Left colon (tissue), 2 donors: Measurements from ENCODE around the gene MOGAT1. TPM values are rescaled to one million over a fixed set of nuclear protein-coding genes. Genes with fewer than 3 reads are reported as not detected.
"Not testable (repeated sequence)": the region's sequence is repeated elsewhere in the genome, so short reads cannot be mapped to it uniquely, and the experiment has no call there.

Experiments used
- ATAC-seq: fragments of 200-7000 bp; cut with Tn5 transposase; one replicate; pipeline ENCODE4 v1.9.1; 2020; ENCODE audit warnings: mild to moderate bottlenecking, moderate library complexity
- DNase-seq, 2 donors: peaks; one replicate each; pipeline ENCODE4 v3.0.0-alpha.2; 2020
- intact Hi-C, 2 donors: fragments of 100-400 bp; cut with DNase I in 1 of 2; cut with micrococcal nuclease in 1 of 2; formaldehyde crosslinking; loops; one replicate each; pipeline versions ENCODE4 v1.11.2 to v1.14.0; 2022; cut with DNase I, micrococcal nuclease
- total RNA-seq, 2 donors: library from RNA; stranded (reverse); fragmentation: NEBNext Ultra II Directional; extraction: Animal tissue kit (Norgen Biotek cat#: 25700); gene quantifications; one replicate each; pipeline ENCODE4 v1.2.1, GENCODE V29; 2021
- donor health status: DM: no; HTN: no; CAD: no.
- donor health status: DM: yes; HTN: yes; CAD: no.

The MOGAT1 gene
- total RNA-seq, 2 donors from 2014 or later, result 0.25 TPM; not detected in 1

DNA sequence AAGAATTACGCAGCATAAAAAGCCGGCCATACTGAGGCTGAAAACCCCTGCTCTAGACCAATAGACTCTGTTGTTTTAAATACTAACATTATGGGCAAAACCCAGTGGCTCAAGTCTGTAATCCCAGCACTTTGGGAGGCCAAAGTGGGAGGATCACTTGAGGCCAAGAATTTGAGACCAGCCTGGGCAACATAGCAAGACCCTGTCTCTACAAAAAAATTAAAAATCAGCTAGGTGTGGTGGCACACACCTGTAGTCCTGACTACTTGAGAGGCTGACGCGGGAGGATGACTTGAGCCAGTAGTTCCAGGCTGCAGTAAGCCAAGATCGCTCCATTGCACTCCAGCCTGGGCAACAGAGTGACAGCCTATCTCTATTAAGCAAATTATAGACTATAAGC, 84.1 kb downstream of the MOGAT1 start:
- ATAC-seq, intact Hi-C loops, DNase-seq: not testable (repeated sequence)

DNA sequence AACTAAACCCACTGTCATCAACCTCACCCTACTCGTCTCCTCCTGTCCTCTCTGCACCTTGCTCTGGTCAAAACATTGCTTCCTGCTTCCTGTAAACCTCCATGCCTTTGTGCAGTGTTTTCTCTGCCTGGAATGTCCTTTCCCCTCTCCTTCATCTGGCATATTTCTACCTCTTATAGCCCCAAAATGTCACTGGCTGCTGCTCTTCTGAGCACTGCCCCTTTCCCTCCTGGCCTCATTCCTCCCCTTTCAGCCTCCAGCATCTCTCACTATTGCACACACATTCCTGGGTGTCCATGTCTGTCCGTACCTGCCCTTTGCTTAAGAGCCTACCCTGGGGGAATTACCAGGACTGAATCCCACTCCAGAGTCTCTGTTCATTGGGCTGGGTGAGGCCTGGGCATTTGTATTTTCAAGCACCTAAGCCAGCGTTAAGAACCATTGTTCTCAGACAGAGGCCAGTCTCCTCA, 84.9 kb downstream of the MOGAT1 start:
- ATAC-seq (peak; percentile 82), DNase-seq (no peak)
- intact Hi-C loops, result no loop called here

GRCh38 chr2:222756951-222757650, 85.6 kb downstream of the MOGAT1 start:
- intact Hi-C loops, result no loop called here
- no peak for ATAC-seq
- DNase-seq, result no peak

Other genes starting within 250 kb of the MOGAT1 start
- gene SGPP2, start 247.1 kb upstream of the MOGAT1 start, total RNA-seq, result 10 to 100 TPM; 74.9 to 75.9 TPM
- 10 to 100 TPM; 19.2 to 27.3 TPM for gene FARSB, start 15.6 kb upstream of the MOGAT1 start, total RNA-seq
- 100 to 1,000 TPM in 1 of 2 donors, 10 to 100 TPM in 1; 93.1 to 119 TPM for gene ACSL3, start 189.4 kb downstream of the MOGAT1 start, total RNA-seq